GM18511 (cell line): Measurements from ENCODE around the gene C1R.

ENCODE experiments used
- ATAC-seq: cut with Tn5 transposase; IDR thresholded peaks from one replicate; pipeline ENCODE4 v1.9.1; 2021; ENCODE audit warnings: mild to moderate bottlenecking, moderate library complexity; ENCODE audit not compliant: unreplicated experiment

C1R gene

DNA sequence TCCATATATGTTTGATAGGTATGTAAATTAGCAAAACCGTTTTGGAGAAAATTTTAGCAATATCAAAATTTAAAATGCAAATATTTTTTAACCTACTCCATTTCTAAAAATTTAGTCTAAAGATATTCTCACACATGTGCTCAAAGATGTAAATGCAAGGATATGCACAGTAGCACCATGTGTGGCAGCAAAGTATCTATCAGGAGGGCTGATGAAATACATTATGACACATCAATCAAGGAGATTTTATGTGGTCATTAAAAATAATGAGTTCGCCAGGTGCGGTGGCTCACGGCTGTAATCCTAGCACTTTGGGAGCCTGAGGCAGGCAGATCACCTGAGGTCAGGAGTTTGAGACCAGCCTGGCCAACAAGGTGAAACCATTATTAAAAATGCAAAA, 8.0 kb upstream of the C1R start:
- no peak for ATAC-seq

DNA sequence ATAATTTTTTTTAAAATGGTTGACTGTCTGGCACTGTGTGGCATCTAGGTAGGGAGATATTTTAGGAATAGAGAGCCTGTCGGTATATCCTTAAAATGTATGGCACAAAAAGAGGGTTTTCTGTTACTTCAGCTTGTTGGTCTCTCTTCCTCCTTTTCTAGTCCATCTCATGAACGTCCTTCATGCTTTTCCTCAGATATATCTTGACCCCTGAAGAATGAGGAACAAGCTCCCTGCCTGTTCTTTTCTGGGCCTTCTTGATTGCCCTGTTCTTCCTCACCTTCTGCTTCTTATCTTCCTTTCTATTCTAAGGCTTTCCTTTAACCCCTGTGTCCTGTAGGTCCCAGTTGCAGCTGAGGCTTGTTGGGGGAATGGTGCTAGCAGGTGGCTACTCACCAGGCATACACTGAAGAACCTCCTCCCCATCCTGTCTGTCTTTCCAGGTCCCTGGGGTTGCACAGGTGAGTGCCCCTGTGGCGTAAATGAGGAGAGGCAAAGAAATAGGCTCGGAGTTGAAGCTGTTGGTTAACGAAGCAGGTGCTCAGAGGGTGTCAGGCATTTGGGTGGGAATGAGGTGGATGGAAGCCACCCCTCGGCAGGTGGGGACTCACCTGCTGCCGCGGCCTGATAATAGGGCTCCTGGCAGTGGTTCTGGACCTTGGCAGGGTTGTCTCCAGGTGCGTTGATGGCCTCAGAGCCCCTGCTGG, 7.2 kb upstream of the C1R start:
- ATAC-seq = no peak

DNA sequence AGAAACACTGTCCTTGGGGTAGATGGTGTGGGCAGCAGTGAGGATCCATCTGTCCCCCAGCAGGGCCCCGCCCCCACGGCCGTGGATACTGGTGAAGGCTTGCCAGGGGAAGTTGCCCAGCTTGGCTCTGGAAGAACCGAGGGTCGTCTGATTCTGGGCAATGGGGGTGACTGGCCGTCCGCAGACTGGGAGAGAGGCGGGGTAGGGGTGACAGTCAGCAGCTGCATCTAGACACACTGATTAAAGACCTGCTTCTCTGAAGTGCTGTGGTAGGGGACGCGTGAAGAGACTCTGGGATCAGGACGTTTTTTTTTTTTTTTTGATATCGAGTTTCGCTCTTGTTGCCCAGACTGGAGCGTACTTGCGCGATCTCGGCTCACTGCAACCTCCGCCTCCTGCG, 4.7 kb upstream of the C1R start:
- no peak for ATAC-seq

GRCh38 chr12:7096006-7096932, 4.0 kb upstream of the C1R start:
- no peak for ATAC-seq

GRCh38 chr12:7093892-7094291, 1.6 kb upstream of the C1R start:
- ATAC-seq = no peak

GRCh38 chr12:7093486-7093885, 1.2 kb upstream of the C1R start:
- ATAC-seq = no peak

- no peak for ATAC-seq
Measured at GRCh38 chr12:7092986-7093460, 778 bp upstream of the C1R start.

- ATAC-seq = no peak
Measured at GRCh38 chr12:7091660-7092228, 501 bp downstream of the C1R start.

DNA sequence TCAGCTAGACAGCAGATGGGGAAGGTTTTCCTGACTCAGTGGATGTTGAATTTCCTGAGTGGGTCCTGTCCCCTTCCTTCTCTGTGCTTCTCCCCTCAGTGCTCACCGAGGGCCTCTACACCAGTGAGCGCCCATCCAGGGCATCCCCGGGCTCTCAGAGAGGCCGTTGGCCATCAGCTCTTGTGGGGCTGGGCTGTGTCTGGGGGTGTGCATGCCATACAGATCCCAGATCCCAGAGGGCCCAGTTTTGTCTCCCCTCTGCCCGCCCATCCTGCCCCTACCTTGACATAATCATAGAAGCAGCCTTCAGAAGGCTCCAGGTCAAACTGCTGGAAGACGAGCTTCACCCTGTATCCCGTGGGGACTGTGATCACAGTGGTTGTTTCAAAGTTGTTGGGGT, 1.1 kb downstream of the C1R start:
- no peak for ATAC-seq

- ATAC-seq = no peak
Measured at GRCh38 chr12:7090222-7090998, 1.8 kb downstream of the C1R start.

- no peak for ATAC-seq
Measured at GRCh38 chr12:7089196-7089871, 2.9 kb downstream of the C1R start.

DNA sequence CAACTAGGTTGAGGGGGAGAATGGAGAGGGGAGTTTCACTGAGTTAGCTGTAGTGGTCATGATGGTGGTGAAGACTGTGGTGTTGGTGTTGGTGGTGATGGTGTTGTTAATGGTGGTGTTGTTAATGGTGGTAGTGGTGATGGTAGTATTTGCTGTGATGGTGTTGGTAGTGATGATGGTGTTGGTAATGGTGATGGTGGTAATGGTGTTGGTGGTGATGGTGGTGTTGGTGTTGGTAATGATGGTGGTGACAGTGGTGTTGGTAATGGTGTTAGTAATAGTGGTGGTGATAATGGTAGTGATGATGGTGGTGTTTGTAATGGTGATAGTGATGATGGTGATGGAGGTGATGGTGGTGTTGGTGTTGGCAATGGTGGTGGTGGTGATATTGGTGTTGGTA, 9.1 kb downstream of the C1R start:
- ATAC-seq = no peak

DNA sequence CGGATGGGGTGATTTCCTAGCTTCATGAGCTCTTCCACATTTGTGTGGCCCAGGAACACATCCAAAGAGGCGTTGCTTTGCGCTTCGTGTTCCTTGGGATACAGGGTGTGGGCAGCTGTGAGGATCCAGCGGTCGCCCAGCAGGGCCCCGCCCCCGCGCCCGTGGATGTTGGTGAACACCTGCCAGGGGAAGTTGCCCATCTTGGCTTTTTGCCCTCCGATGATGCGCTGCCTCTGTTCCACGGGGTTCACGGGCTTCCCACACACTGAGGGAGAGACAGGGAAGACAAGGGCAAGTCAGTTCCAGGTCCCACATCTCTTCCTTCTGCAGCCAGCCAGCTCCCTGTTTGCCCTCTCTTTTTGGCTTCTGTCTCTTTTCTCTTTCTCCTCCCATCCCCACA, 11.2 kb downstream of the C1R start:
- no peak for ATAC-seq

- no peak for ATAC-seq
Measured at GRCh38 chr12:7079826-7080125, 12.5 kb downstream of the C1R start.

- ATAC-seq = no peak
Measured at GRCh38 chr12:7078163-7078562, 14.1 kb downstream of the C1R start.

- no peak for ATAC-seq
Measured at GRCh38 chr12:7076493-7076892, 15.8 kb downstream of the C1R start.

GRCh38 chr12:7075939-7076338, 16.3 kb downstream of the C1R start:
- no peak for ATAC-seq

DNA sequence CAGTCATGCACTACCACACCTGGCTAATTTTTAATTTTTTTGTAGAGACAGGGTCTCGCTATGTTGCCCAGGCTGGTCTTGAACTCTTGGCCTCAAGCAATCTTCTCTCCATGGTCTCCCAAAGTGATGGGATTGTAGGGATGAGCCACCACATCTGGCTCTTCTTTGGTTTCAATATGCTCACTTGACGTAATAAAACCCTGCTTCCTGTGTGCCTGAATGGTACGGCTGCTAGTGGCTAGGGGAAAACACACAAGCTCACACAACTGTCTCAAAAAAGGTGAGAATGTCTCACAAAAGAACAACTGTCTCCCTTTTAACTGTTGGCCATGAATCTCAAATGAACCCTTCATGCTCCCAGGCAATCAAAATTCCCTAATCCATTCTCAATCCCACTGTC, 16.7 kb downstream of the C1R start:
- ATAC-seq = no peak

- no peak for ATAC-seq
Measured at GRCh38 chr12:7073946-7074345, 18.3 kb downstream of the C1R start.

DNA sequence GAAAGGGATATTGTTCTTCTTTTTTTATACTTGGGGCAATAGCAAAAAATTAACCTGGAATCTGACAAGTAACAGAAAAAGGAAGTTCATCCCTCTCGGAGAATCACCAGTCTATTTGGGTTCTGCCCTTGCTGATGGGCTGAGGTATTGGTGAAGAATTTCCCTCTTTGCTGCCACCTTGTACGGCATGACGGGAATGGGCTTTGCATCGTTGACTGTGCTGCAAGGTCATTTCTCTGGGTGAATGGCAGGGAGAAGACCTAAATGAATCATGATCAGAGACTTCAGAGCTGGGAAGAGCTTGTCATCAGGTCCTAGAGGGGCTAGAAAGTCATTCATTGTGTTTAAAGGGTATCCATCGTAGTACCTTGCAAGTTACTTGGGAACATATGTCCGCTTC, 19.7 kb downstream of the C1R start:
- no peak for ATAC-seq

- ATAC-seq = no peak
Measured at GRCh38 chr12:7072035-7072434, 20.2 kb downstream of the C1R start.
